Suprapubic skin (tissue), 4 donors: ENCODE measurements around the gene EYS. TPM values are rescaled to one million over a fixed set of nuclear protein-coding genes. Genes with fewer than 3 reads are reported as not detected.
"Not testable (repeated sequence)": the region's sequence is repeated elsewhere in the genome, so short reads cannot be mapped to it uniquely, and the experiment has no call there.

ENCODE experiments used
- DNase-seq, 2 donors: peaks; one replicate each; pipeline ENCODE4 v3.0.0-alpha.2; 2019; ENCODE audit warnings: low spot score in 2 of 2
- H3K27ac ChIP-seq: fragments of 200-600 bp; sonication (generic); one replicate; pipeline ENCODE4 v1.5.1; 2019
- H3K27me3 ChIP-seq: fragments of 200-600 bp; sonication (generic); one replicate; pipeline ENCODE4 v1.5.1; 2019
- H3K36me3 ChIP-seq: fragments of 200-600 bp; sonication (generic); one replicate; pipeline ENCODE4 v1.5.1; 2019
- H3K4me1 ChIP-seq: fragments of 200-600 bp; sonication (generic); one replicate; pipeline ENCODE4 v1.5.1; 2019
- H3K4me3 ChIP-seq: fragments of 200-600 bp; sonication (generic); one replicate; pipeline ENCODE4 v1.5.1; 2019; ENCODE audit warnings: mild to moderate bottlenecking
- H3K9me3 ChIP-seq: fragments of 200-600 bp; sonication (generic); one replicate; pipeline ENCODE4 v1.5.1; 2019
- EP300 ChIP-seq: sonication (generic); formaldehyde crosslinking; IDR thresholded peaks from one replicate; pipeline ENCODE4 v1.6.1; 2017; ENCODE audit warnings: antibody characterized with exemption
- POLR2A ChIP-seq, 2 donors: fragments of 450-650 bp; IDR thresholded peaks; one replicate each; pipeline ENCODE4 v1.6.1; 2017; ENCODE audit warnings: antibody characterized with exemption in 2 of 2, mild to moderate bottlenecking in 2 of 2, moderate library complexity in 2 of 2
- POLR2AphosphoS5 ChIP-seq, 3 donors: sonication (generic); formaldehyde crosslinking; IDR thresholded peaks; one replicate each; pipeline ENCODE4 v1.6.1; 2017; ENCODE audit warnings: antibody characterized with exemption in 3 of 3
- WGBS: methylation state at CpG from one replicate; pipeline ENCODE4 v1.1.5; 2018; 5-methylcytosine and 5-hydroxymethylcytosine counted together
- total RNA-seq, 4 donors: library from RNA; depleted of rRNA; stranded (reverse); fragments of >200 nt; gene quantifications; one replicate each; pipeline ENCODE4 v1.1.0, GENCODE V29; 2016
- TF ChIP-seq, protein P1 (sequence below), 2 donors: fragments of 200-600 bp in 1 of 2; fragments of 450-650 bp in 1 of 2; sonication (generic) in 1 of 2; IDR thresholded peaks; one replicate each; pipeline ENCODE4 v1.5.1; 2016 to 2019; ENCODE audit warnings: antibody characterized with exemption in 2 of 2, mild to moderate bottlenecking in 1 of 2, moderate library complexity in 1 of 2

EYS gene
- total RNA-seq, 4 donors from 2014 or later, result not detected

- DNase-seq, result no peak
- WGBS, result 91% methylated on average over 5 of the region's 5 CpGs
These were observed 80.0 kb downstream of the EYS start for GRCh38 chr6:65627015-65627414.

GRCh38 chr6:65623566-65623965, 83.5 kb downstream of the EYS start:
- TF ChIP-seq POLR2AphosphoS5 (IDR thresholded peaks at IDR 0.05), result no peak
- 68% methylated on average over 2 of the region's 2 CpGs for WGBS

More at GRCh38 chr6:65627015-65627414, 80.0 kb downstream of the EYS start:
- H3K9me3 ChIP-seq, result no peaks in the 10 kb centered on the region
- H3K4me1 ChIP-seq, result no peaks in the 10 kb centered on the region
- no peaks in the 10 kb centered on the region for H3K36me3 ChIP-seq
- H3K27ac ChIP-seq, result no peak overlapping the region
- TF ChIP-seq, protein P1, sequence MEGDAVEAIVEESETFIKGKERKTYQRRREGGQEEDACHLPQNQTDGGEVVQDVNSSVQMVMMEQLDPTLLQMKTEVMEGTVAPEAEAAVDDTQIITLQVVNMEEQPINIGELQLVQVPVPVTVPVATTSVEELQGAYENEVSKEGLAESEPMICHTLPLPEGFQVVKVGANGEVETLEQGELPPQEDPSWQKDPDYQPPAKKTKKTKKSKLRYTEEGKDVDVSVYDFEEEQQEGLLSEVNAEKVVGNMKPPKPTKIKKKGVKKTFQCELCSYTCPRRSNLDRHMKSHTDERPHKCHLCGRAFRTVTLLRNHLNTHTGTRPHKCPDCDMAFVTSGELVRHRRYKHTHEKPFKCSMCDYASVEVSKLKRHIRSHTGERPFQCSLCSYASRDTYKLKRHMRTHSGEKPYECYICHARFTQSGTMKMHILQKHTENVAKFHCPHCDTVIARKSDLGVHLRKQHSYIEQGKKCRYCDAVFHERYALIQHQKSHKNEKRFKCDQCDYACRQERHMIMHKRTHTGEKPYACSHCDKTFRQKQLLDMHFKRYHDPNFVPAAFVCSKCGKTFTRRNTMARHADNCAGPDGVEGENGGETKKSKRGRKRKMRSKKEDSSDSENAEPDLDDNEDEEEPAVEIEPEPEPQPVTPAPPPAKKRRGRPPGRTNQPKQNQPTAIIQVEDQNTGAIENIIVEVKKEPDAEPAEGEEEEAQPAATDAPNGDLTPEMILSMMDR (IDR thresholded peaks at IDR 0.05), result no peak
- no peak for TF ChIP-seq EP300
- no peak for TF ChIP-seq POLR2A (IDR thresholded peaks at IDR 0.05)
- no peak for TF ChIP-seq POLR2AphosphoS5 (IDR thresholded peaks at IDR 0.05)
- H3K27me3 ChIP-seq, result no peaks in the 10 kb centered on the region
- H3K4me3 ChIP-seq, result no peak overlapping the region

GRCh38 chr6:65610746-65611145, 96.3 kb downstream of the EYS start:
- TF ChIP-seq POLR2A (IDR thresholded peaks at IDR 0.05) (no peak), EP300 (no peak), POLR2AphosphoS5 (IDR thresholded peaks at IDR 0.05) (no peak)
- TF ChIP-seq, protein P1 (IDR thresholded peaks at IDR 0.05), result no peak
- H3K27ac ChIP-seq, result no peak overlapping the region
- no peaks in the 10 kb centered on the region for H3K9me3 ChIP-seq
- DNase-seq, result no peak
- no peaks in the 10 kb centered on the region for H3K4me1 ChIP-seq
- H3K4me3 ChIP-seq, result no peak overlapping the region
- H3K36me3 ChIP-seq, result no peaks in the 10 kb centered on the region
- no peaks in the 10 kb centered on the region for H3K27me3 ChIP-seq
- 86% methylated on average over 2 of the region's 2 CpGs for WGBS

More at GRCh38 chr6:65623566-65623965, 83.5 kb downstream of the EYS start:
- Histone ChIP-seq H3K36me3 (no peaks in the 10 kb centered on the region), H3K9me3 (no peaks in the 10 kb centered on the region), H3K4me1 (no peaks in the 10 kb centered on the region), H3K27ac (no peak overlapping the region), H3K27me3 (no peaks in the 10 kb centered on the region), H3K4me3 (no peak overlapping the region)
- no peak for DNase-seq

DNA sequence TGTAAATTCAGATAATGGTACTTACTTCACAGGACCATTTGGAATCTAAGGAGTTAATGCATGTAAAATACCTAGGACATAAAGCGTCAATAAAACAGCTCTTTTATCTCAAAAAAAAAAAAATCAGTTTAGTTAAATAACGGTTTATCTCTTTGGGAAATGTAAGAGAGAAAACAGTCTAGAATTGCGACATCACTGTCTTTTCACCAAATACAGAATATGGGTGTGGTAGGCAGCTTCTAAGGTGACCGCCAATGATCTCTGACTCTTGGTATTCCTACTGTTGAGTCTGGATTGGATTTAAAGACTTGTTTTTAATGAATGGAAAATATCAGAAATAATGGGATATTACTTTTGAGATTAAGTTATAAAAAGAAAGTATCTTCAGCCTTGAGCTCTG, 111.5 kb downstream of the EYS start:
- no peaks in the 10 kb centered on the region for H3K36me3 ChIP-seq
- no peaks in the 10 kb centered on the region for H3K27me3 ChIP-seq
- H3K4me3 ChIP-seq, result no peak overlapping the region
- H3K27ac ChIP-seq, result no peak overlapping the region
- TF ChIP-seq POLR2AphosphoS5 (IDR thresholded peaks at IDR 0.05), result no peak
- TF ChIP-seq, protein P1 (IDR thresholded peaks at IDR 0.05), result no peak
- TF ChIP-seq POLR2A (IDR thresholded peaks at IDR 0.05), result no peak
- TF ChIP-seq EP300, result no peak
- H3K9me3 ChIP-seq, result no peaks in the 10 kb centered on the region
- H3K4me1 ChIP-seq, result no peaks in the 10 kb centered on the region
- WGBS, result 77% methylated on average over 4 of the region's 4 CpGs
- DNase-seq, result no peak

DNA sequence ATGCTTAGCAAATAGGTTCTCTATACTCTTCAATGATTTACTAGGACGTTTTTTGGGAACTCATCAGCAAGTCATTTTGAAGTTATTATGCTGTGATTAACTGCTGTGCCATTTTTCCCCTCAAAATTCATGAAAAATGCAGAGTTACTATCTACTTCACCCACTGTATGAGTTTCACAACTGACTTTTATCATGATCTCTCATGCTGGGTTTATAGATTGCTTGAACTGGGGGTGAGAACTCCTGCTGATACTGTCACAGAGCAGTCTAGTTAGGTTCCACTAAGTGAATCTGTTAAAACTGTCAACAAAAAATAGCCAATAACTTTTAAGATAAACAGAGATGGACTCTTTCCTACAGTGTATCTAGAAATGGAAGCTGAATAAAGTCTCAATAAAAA, 136.7 kb downstream of the EYS start:
- H3K27ac ChIP-seq, result no peak overlapping the region
- 39% methylated on average over 1 of the region's 1 CpG for WGBS
- H3K4me1 ChIP-seq, result no peaks in the 10 kb centered on the region
- no peak for DNase-seq
- H3K36me3 ChIP-seq, result no peaks in the 10 kb centered on the region
- no peaks in the 10 kb centered on the region for H3K27me3 ChIP-seq
- H3K4me3 ChIP-seq, result no peak overlapping the region
- H3K9me3 ChIP-seq, result no peaks in the 10 kb centered on the region
- TF ChIP-seq, protein P1 (IDR thresholded peaks at IDR 0.05), result no peak
- TF ChIP-seq POLR2A (IDR thresholded peaks at IDR 0.05) (no peak), EP300 (no peak), POLR2AphosphoS5 (IDR thresholded peaks at IDR 0.05) (no peak)

- 77% methylated on average over 2 of the region's 2 CpGs for WGBS
- Histone ChIP-seq H3K27ac (no peak overlapping the region), H3K4me1 (no peaks in the 10 kb centered on the region), H3K4me3 (no peak overlapping the region), H3K9me3 (no peaks in the 10 kb centered on the region), H3K27me3 (no peaks in the 10 kb centered on the region), H3K36me3 (no peaks in the 10 kb centered on the region)
- no peak for DNase-seq
- TF ChIP-seq EP300 (no peak), POLR2AphosphoS5 (IDR thresholded peaks at IDR 0.05) (no peak), POLR2A (IDR thresholded peaks at IDR 0.05) (no peak)
- TF ChIP-seq, protein P1 (IDR thresholded peaks at IDR 0.05), result no peak
These were observed 137.5 kb downstream of the EYS start for GRCh38 chr6:65569505-65569904.

DNA sequence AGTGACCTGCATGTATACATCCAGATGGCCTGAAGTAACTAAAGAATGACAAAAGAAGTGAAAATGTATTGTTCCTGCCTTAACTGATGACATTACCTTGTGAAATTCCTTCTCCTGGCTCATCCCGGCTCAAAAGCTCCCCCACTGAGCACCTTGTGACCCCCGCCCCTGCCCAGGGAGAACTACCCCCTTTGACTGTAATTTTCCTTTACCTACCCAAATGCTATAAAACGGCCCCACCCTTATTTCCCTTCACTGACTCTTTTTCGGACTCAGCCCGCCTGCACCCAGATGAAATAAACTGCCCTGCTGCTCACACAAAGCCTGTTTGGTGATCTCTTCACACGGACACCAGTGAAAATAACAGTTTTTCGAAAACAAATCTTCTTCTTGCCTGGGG, 138.0 kb downstream of the EYS start:
- not testable (repeated sequence) for H3K27me3 ChIP-seq

More for the DNA sequence above, 138.0 kb downstream of the EYS start:
- not testable (repeated sequence) for H3K4me3 ChIP-seq, H3K9me3 ChIP-seq, DNase-seq, H3K36me3 ChIP-seq, H3K27ac ChIP-seq, H3K4me1 ChIP-seq
- 79% methylated on average over 7 of the region's 7 CpGs for whole genome bisulfite sequencing
